Progenitor cell of endocrine pancreas (in vitro differentiated cells): ENCODE measurements around the gene GTSE1. TPM values are rescaled to one million over a fixed set of nuclear protein-coding genes. Genes with fewer than 3 reads are reported as not detected.

ENCODE experiments used
- DNase-seq: peaks from one replicate; pipeline ENCODE4 v3.0.0; 2021; ENCODE audit warnings: low spot score; ENCODE audit not compliant: unreplicated experiment
- H3K27ac Mint-ChIP-seq: 2 replicates; pipeline ENCODE4 v1.8.0; 2021; ENCODE audit warnings: mild to moderate bottlenecking, moderate library complexity, mixed read lengths
- H3K27me3 Mint-ChIP-seq: 2 replicates; pipeline ENCODE4 v1.8.0; 2021; ENCODE audit warnings: mixed read lengths
- H3K36me3 Mint-ChIP-seq: 2 replicates; pipeline ENCODE4 v1.8.0; 2022; ENCODE audit warnings: mixed read lengths; ENCODE audit not compliant: insufficient read depth
- H3K4me1 Mint-ChIP-seq: 2 replicates; pipeline ENCODE4 v1.8.0; 2021; ENCODE audit warnings: low read depth, mixed read lengths
- H3K4me3 Mint-ChIP-seq: 2 replicates; pipeline ENCODE4 v1.8.0; 2021; ENCODE audit warnings: low read depth, mild to moderate bottlenecking, moderate library complexity, mixed read lengths
- H3K9me3 Mint-ChIP-seq: 2 replicates; pipeline ENCODE4 v1.8.0; 2021; ENCODE audit warnings: low read depth, mixed read lengths
- CTCF ChIP-seq: fragments of 200-600 bp; sonication (generic); IDR thresholded peaks from one replicate; pipeline ENCODE4 v1.5.0; 2021; ENCODE audit warnings: antibody characterized with exemption, mild to moderate bottlenecking; ENCODE audit not compliant: unreplicated experiment
- total RNA-seq: library from RNA; stranded (reverse); gene quantifications from 2 replicates; pipeline ENCODE4 v1.2.1, GENCODE V29; 2021

The GTSE1 gene
- total RNA-seq, 1 donor from 2014 or later, result 25.1 TPM

- Mint-ChIP-seq H3K4me3 (no peak overlapping the region), H3K36me3 (peaks cover 15% of the 10 kb centered on the region), H3K9me3 (no peaks in the 10 kb centered on the region), H3K27ac (no peak overlapping the region), H3K4me1 (no peaks in the 10 kb centered on the region), H3K27me3 (no peaks in the 10 kb centered on the region)
- DNase-seq, result no peak
- no peak for TF ChIP-seq CTCF
These were observed 55.1 kb downstream of the GTSE1 start for GRCh38 chr22:46351767-46352166.

- H3K9me3 Mint-ChIP-seq, result no peaks in the 10 kb centered on the region
These were observed 55.6 kb downstream of the GTSE1 start for GRCh38 chr22:46352276-46352675.

GRCh38 chr22:46352691-46353386 lies 56.2 kb downstream of the GTSE1 start:
- no peak overlapping the region for H3K27ac Mint-ChIP-seq
- no peak for TF ChIP-seq CTCF
- peaks cover 15% of the 10 kb centered on the region for H3K36me3 Mint-ChIP-seq
- no peak overlapping the region for H3K4me3 Mint-ChIP-seq
- H3K9me3 Mint-ChIP-seq, result no peaks in the 10 kb centered on the region
- no peaks in the 10 kb centered on the region for H3K27me3 Mint-ChIP-seq
- DNase-seq, result no peak
- no peaks in the 10 kb centered on the region for H3K4me1 Mint-ChIP-seq

More at GRCh38 chr22:46352276-46352675, 55.6 kb downstream of the GTSE1 start:
- no peak for TF ChIP-seq CTCF
- Mint-ChIP-seq H3K27ac (no peak overlapping the region), H3K4me3 (no peak overlapping the region), H3K4me1 (no peaks in the 10 kb centered on the region), H3K27me3 (no peaks in the 10 kb centered on the region), H3K36me3 (peaks cover 15% of the 10 kb centered on the region)
- no peak for DNase-seq

- H3K4me1 Mint-ChIP-seq, result no peaks in the 10 kb centered on the region
- no peaks in the 10 kb centered on the region for H3K9me3 Mint-ChIP-seq
- H3K27me3 Mint-ChIP-seq, result no peaks in the 10 kb centered on the region
- no peak for TF ChIP-seq CTCF
- no peak for DNase-seq
- H3K27ac Mint-ChIP-seq, result no peak overlapping the region
- no peak overlapping the region for H3K4me3 Mint-ChIP-seq
- H3K36me3 Mint-ChIP-seq, result peaks cover 15% of the 10 kb centered on the region
These were observed 56.9 kb downstream of the GTSE1 start for GRCh38 chr22:46353483-46354105.

GRCh38 chr22:46354176-46354992 lies 57.7 kb downstream of the GTSE1 start:
- Mint-ChIP-seq H3K36me3 (peaks cover 16% of the 10 kb centered on the region), H3K9me3 (no peaks in the 10 kb centered on the region), H3K4me3 (no peak overlapping the region), H3K27ac (no peak overlapping the region), H3K27me3 (no peaks in the 10 kb centered on the region), H3K4me1 (no peaks in the 10 kb centered on the region)
- TF ChIP-seq CTCF, result no peak
- DNase-seq, result no peak
